CD4-positive, alpha-beta T cell treated with Interleukin-17A for 4 hours (primary cell): ENCODE measurements around the gene RTN4RL2.
A peak's percentile ranks its signal among the peaks of the same experiment; 100 is the strongest.

Experiments used
- DNase-seq: peaks from one replicate; pipeline ENCODE4 v3.0.0-alpha.2; 2020; ENCODE audit warnings: mixed read lengths

The RTN4RL2 gene

DNA sequence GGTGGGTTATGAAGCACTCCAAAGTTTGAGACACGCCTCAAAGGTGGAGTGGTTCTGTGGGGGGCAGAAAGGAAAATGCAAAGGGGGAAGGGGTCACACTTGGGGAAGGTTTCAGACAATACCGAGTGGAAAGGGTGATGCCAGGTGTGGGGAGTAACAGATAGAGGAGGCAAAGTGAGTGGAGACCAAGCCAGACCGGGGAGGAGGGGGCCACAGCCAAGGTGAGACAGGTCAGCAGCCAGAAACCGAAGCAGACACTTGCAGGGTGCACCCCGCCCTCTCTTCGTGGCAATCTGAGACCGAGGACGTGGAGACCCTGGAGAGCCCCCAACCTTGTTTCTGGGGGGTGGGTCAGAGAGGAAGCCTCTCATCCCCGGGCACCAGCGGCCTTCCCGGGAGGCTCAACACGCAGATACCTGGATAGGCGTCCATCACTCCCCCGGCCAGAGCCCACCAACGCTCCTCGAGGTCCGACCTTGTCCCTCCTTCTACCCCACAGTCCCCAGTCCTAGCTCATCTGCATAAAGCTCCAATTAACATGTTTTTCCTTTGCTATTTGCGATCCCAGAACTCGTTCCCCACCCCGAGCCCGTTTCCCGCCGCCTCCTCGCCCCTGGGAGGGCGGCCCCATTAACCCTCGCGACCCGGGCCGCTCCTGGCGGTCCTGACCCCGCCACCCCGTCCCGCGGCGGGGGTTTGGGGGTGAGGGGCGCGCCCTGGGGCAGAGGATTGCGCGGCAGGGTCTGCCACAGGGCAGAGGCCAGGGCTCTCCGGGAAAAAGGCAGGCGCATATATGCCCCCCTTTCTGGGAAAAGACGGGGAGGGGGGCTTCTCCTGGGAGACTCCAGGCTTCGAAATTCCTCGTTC lies 21.8 kb downstream of the RTN4RL2 start:
- DNase-seq = no peak

DNA sequence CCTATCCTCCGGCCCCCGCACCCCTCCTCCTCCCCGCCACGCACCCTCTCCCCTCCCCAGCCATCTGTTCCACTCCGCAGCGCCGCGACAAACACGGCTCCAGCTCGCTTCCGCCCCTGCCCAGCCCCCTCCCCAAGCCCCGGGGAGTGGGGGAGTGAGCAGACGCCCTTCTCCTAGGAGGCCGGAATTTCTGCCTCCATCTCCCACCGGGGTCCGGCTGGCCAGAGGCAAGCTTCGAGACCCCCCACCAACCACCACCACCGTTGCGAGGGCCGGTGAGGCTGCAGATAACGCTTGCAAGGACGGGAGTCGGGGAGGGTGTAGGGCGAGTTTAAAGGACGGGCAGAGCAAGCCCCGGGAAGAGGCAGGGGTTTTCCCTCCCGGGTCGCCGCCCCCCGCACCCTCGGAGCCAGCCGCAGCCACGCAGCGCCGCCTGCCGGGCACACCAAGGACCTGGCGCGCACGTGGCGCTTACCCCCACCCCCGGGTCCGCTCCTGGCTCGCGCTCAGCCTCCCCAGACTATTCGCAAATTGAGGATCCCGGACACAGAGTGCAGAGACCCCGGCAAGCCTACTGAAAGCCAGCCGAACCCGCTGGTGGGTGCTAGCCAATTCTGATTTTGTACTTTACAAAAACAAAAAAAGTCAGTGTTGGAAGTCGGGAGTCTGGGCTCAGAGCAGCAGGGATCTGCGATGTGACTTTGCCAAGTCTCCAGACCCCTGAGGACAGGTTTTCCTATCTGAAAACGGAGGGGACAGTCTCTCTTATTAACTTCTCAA lies 22.6 kb downstream of the RTN4RL2 start:
- peak; percentile 71 for DNase-seq

DNA sequence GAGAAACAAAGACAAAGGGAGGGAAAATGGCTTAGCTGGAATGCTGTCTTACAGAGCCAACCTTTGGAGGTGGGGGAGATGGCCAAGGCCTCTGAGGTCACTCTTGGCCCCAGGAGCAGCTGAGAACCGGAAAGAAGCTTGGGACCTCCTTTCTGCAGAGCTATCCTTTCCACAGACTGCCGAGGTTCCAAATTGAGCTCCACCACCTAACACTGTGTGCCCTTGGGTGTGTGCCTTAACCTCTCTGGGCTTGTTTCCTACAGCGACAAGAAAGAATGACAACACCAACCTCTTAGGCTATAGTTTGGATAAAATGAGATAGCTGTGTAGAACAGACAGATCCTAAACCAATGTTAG lies 23.2 kb downstream of the RTN4RL2 start:
- DNase-seq = no peak

DNA sequence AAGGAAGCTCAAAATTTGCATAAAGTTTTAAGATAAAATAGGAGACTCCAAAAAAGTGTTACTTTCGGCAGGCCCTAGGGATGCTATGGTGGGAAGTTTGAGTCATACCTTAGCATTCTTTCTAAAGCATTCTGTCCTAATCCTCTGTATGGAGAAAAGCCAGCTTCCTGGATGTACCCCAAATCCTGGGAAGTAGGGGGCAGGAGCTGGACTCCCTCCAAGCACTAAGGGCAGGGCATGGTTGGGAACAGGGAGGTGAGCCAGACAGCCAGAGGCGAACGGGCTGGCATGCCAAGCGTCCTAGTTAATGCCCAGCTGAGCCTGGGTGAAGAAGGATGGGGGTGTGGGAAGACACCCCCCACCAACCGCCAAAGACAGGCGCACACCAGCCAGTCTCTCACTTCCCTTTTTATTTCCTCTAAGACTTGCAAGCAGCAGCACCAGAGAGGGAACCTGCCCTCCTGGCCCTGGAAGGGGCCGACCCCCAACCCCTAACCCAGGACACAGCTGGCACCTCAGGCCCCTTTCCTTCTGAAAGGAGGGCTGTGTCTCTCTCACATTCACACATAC lies 23.9 kb downstream of the RTN4RL2 start:
- no peak for DNase-seq

DNA sequence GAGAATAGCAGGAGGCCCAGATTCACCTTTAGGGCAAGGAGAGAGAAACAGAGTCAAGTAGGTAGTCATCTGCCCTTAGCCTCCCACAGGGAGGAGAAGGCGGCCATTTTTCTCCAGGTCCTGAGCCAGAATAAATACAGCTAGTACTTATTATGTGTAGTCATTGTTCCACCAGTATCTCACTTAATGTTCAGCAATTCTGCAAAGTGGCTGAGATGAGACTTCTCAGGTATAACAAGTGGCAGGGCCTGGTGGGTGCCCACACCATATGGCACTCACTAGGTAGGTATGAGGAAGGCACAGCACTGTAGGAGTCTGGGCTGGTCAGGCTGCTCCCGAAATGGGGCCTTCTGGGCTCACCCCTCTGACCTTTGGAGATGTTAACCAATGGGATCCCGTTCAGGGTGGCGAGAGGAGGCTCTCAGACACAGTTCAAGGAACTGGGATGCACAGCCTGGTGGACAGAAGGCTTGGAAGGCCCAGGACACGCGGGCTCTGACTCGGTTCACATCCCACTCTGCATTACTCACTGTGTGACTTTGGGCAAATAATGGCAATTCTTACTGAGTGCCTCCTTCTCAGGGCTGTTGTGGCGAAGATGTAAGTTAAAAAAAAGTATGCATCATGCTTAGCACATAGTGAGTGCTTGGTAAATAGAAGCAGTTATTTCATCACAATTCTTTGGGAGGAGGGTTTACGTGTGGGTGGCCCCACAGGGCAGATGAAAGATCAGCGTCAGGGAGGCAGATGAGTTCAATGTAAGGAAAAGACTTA lies 25.1 kb downstream of the RTN4RL2 start:
- no peak for DNase-seq

DNA sequence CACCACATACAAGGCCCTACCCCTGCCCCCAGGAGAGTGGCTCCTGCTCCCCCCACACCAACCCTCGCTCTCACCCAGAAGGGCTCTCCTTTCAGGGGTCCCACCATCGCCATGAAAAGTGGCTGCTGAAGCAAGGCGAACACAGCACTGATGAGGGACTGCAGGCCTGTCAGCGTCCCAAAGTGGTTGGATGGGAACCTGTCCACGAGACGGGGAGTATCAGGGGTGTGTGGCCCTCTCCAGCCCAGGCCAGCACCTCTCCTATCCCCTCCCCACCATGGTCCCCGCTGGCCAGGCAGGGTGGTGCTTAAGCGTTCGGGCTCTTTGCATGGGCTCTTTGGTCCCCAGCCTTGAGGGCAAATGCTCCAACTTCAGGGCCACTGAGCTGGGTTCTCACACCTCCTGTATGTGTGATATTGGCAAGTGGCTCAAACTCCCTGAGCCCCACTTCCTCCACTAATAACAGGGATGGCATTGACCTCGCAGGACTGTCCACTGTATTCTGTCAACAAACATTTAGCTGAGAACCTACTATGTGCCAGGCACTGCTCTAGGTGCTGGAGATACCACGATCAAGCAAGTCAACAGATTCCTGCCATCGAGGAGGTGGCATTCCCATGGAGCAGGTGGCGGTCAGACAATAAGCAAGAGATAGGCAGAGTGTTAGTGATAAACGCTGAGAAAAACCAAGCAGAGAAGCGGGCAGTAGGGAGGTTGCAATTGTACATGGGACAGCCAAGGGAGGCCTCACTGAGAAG lies 26.9 kb downstream of the RTN4RL2 start:
- no peak for DNase-seq

DNA sequence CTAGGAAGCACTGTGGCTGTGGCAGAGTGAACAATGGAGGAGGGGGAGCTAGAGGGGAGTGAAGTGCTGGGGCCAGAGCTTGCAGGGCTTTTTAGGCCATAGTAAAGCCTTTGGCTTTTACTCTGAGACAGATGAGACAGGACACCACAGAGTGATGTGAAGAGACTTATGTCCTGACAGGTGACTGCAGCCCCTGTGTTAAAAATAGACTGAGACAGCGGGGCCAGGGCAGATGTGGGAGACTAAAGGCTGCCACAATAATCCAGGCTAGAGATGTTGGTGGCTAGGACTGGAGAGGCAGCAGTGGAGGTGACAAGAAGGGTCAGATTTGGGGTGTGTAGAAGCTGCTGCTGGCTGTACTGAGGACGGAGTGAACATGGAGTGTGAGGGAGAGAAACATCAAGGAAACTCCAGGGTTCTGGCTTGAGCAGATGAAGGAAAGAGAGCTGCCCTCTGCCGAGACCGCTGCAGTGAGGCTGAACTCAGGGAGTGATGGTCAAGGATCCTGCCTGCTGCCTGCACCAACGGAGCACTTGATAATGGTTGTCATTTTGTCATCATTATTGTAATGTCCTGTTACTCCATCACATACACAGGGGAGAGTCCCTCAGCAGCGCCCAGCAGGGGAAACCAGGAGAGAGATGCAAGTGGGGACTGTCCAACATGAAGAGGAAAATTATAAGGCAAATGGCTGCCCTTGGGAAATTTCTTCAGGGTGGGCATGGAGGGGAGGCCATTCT lies 27.8 kb downstream of the RTN4RL2 start:
- no peak for DNase-seq

DNA sequence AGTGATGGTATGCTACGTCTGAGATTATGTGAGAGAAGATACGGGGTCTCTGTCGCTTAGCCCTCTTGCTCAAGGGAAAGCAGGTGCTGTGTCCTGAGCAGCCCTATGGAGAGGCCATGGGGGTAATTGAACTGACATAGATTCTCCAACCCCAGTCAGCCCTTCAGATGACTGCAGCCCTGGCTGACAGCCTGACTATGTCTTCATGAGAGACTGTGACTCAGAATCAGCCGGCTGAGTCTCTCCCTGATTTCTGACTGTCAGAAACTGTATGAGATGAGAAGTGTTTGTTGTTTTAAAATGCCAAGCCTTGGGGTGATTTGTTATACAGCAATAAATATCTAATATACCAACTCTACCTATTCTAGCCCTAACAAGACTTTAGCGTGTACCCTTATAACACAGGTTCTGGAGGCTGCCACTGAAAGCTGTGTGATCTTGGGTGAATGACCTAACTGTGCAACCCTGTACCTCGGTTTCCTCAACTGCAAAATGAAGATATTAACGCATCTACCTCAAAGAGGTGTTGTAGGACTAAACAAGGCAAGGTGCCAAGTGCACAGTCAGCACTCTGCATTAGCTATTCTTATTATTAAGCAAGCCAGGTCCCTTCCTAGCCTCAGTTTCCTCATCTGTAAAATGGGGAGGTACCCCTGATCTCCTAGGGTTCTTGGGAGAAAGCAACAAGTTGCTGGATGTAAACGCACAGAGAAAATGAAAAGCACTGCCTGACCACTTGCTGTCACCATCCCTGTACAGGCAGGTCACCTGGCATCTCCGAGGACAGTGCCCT lies 30.3 kb downstream of the RTN4RL2 start:
- no peak for DNase-seq

DNA sequence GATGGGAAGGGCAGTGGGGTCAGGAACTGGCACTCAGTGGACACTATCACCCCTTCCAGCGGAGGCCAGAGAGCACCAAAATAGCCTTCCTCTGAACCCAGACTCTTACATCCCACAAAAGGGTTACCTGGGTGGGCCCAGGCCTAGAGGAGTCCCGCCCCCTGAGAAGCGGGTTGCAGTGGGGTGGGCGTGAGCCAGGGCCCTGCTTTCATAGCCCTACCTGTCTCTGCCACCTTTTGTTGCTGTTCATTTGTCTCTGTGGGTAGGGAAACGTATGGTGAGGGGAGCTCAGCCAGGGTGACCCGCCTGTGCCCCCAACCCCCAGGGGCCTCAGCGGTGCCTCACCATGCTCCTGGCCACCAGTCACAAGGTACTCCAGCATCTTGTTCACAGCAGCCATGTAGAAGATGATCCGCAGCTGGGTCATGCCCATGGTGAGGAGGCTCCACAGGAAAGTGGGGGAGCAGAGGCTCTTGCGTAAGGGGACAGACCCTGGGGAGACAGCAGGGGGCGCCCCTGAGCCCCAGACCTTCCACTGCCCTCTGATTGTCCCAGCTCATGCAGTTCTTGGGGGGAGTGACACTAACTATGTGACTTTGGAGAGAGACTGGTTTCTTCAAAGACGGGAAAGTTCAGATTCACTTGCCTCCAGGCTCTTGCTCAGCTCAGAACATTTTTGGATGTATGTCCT lies 31.2 kb downstream of the RTN4RL2 start:
- peak; percentile 69 for DNase-seq

DNA sequence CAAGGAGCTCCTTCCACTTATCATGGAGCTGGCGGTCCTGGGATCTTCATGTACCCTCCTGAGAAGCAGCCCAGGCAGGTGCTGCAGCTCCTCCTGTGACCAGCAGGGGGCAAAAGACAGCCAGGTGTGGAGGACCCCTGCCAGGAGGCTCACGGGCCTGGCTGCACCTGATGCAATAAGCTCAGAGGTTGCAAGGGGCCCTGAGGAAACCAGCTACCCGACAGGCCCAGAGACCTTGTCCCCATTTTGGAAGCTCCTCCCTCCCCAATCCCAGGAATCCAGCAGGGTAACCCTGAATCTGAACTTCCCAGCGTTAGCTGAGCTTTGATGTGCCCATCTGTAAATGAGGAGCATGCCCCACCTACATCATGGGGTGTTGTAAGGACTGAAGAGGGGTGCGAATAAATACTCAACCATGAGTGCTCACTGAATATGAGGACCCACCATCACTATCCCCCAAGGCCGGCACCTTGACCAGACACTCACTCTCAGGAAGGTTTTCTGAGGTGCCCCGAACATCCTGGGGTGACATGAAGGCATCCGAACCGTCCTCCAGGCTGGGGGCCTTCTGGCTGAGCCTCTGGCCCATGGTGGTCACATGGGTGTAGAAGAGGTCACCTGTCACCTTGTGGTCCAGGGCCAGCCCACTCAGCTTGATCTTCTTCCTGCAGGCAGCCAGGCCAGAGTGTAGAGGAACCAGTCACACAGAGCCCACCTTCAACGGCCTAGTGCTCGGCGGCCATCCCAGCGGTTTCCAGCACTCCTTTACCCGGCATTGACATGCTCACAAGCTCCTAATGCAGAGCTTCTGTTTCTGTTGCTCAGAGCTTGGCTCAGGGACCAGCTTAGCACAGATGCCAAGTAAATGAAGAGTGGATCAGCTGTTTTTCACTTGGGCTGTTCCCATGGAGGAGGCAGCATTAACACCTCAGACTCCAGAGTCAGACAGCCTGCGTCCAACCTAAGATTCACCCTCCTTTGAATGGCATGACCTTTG lies 33.5 kb downstream of the RTN4RL2 start:
- peak; percentile 83 for DNase-seq

DNA sequence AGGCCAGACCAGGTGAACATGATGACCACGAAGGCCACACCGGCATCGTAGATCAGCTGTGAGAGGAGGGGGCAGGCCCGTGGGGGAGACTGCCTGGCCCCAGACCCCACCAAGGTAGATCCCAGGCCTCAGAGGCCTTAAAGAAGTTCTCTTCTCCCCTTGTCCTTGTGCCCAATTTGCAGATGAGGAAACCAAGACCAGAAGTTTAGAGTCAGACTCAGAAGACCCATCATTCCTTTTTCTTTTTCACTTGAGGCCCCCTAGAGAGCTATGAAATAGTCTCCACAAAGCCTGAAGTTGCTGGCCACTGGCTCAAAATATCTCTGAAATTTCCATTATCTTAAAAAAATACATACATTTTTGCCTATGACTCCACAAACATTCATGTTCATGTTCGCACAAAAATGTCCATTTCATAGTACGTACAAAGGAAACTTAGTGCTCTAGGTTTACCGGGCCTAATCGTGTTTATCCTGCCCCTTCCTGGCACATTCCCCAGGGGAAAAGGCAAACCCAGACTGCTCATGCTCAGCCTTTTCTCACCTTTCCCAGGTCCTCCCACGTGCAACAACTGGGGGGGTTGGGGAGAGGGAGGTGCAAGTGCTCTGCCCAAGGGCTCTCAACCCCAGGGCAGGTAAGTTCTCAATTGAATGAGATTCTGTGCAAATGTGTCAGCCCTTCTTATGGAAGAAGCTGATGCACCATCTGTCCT lies 35.9 kb downstream of the RTN4RL2 start:
- DNase-seq = no peak

DNA sequence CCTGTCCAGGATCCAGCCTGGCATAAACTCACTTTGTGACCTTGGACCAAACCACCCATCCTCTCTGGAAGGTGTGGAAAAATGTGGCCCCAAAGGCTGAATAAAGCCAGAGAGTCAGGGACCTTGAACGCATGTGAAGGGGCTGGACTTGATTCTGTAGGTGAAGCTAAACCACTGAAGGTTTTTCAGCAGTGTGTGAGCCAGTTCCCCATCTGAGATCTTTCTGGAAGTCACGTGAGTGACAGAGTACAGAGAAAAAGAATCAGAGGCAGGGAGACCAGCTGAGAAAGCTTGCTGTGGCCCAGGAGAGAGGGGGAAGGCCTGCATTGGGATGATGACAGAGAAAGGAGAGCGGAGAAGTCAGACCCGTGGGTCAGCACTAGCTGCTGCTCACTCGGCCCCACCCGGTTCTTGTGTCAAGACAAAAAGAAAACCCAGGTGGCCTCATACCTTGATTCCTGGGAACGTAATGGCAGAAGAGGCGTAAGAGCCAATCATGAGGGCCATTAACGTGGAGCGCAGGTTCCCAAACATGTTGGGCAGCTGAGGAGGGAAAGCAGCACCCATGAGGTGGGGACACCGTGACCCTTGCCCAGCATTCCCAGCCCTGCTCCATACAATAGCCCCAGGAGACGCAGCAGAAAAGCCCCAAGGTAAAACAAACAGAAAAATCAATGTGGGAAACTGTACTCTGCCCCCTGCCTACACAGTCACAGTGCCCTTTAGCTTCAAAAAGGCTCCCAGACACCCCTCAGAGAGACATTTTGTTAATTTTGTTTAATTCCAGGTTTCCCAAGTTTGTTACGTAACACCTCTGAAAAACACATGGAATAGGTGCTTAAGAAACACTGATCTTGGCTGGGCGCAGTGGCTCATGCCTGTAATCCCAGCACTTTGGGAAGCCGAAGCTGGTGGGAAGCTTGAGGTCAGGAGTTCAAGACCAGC lies 37.2 kb downstream of the RTN4RL2 start:
- DNase-seq = no peak

DNA sequence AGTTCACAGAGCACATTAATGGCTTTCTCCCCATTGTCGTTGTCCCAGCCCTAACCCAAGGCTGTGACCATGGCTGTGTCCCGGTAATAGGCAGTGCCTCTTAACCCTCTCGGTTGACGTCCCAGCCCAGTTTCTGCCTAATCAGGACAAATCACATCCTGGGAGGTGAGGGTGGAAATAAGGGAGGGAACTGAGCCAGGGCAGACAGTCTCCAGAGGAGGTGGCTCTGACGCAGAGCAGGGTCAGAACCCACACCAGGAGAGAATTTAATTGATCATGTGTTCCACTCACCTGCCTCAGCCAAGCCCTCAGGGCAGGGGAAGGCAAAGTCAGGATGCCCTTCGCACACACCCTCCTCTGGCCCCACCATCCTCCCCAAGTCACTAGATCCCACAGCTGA lies 38.2 kb downstream of the RTN4RL2 start:
- no peak for DNase-seq

DNA sequence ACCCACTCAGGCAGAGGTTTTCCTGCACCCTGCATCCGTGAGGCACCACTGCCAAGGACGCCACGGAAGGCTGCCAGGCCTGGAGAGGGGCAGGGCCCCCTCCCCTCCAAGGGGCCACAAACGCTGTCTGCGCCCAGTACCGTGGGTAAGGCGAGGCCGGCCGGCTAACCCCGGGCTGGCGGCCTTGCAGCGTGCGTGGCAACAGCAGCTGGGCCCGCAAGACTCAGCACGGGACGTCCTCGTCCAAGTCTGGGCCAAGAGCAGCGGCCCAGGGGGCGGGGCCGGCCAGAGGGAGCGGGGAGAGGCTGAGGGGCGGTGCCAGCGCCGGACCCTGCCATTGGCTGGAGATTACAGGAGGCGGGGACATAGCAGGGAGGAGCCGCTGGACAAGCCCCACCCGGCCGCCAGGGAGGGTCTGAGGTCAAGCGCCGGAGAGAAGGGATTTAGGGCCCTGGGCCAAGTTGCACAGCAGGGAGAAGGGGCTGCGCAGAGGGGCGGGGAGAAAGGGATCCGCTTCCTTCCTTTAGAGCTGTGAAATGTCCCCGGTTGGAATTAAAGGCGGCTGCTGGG lies 39.2 kb downstream of the RTN4RL2 start:
- peak; percentile 37 for DNase-seq

DNA sequence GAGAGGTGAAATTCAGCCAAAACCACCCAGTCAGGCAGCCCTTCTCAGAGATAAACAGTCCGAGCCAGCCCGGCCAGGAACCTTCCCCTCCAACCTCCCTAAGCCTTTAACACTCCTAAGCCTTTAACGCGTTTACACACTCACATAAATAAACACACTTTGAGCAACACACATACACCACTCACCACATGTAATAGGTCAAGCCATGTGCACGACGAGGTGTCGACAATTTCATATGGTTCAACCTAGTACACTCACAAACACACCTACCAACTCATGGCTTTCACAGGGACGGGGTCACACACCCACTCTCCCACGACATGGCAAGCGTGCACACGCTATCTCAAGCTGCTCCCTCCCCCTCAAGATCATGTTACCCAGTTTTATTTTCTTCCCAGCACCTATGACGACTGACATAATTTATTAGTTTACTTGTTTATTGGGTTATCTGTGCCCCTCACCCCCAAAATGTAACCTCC lies 39.7 kb downstream of the RTN4RL2 start:
- no peak for DNase-seq

DNA sequence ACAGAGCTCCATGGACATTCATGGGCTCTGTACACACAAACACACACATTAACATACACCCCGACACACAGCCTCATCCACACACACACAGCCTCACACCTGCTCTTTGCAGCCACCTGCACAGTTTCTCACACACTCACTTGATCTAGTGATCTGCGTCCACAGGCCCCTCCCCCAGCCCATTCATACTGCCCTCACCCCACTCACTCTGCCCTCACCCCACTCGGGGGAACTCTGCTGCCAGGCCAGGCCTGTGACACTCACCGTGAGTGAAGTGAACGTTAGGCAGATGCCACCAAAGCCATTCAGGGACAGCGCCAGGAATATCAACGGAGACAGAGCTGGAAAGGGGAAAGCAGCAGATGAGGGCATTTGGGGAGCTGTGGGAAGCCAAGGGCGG lies 40.2 kb downstream of the RTN4RL2 start:
- no peak for DNase-seq
